ENCODE data around the gene SYNE2. TPM values are rescaled to one million over a fixed set of nuclear protein-coding genes. Genes with fewer than 3 reads are reported as not detected.

Gene SYNE2
- total and polyA plus RNA-seq, 10 of the 15 experiments (the other 5 are each of a cell fraction or from before 2014, with no cell fraction given) = 2.1 to 52.7 (median 38.1) TPM

DNA sequence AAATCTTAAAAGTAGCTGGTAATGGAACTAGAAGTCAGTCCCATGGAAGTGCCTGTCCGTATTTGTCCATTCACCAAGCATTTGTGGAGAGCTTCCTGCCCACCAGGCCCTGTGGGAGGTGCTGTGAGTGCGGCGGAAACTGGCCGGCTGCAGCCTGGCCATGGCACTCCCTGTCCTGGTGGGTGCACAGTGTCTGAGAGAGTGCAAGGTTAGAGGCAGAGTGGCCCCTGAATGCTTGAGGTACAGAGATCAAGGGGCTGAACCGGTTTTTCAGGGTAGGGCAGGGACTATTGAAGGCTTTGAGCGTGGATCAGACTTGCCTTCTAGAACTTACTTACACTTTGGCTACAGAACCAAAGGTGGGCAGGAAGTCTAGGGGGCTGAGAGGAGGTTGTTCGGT is 348.5 kb downstream of the SYNE2 start:
- Histone ChIP-seq H3K27me3 (replicated peaks in 1 of 2; ENCODE audit: control insufficient read depth in 2 of 2, insufficient read depth in 2 of 2, low read length in 1 of 2) (no peaks in the 10 kb centered on the region), H3K9me3 (replicated peaks; ENCODE audit: control insufficient read depth, insufficient read depth, low read length) (no peaks in the 10 kb centered on the region), H4K20me1 (ENCODE audit: control insufficient read depth, insufficient read depth) (no peaks in the 10 kb centered on the region), H3K36me3 (ENCODE audit: control insufficient read depth in 2 of 2, insufficient read depth in 2 of 2, low read length in 1 of 2) (peaks cover 3 to 4% of the 10 kb centered on the region in 2 experiments; a peak in 3 of 4 replicates), H3K27ac (ENCODE audit: control insufficient read depth, insufficient read depth) (no peak overlapping the region), H2AFZ (ENCODE audit: control insufficient read depth, low read depth, low read length) (no peak overlapping the region), H3K4me2 (ENCODE audit: control insufficient read depth, insufficient read depth) (no peak overlapping the region), H3K79me2 (ENCODE audit: control insufficient read depth, insufficient read depth, low read length) (no peaks in the 10 kb centered on the region; the same call in none of the 2 replicates), H3K4me1 (ENCODE audit: control insufficient read depth, insufficient read depth, low read length) (peaks cover 10% of the 10 kb centered on the region), H3K4me3 (no peak overlapping the region), H3K9ac (ENCODE audit: control insufficient read depth, insufficient read depth, low read length) (no peak overlapping the region)
- WGBS (ENCODE audit: insufficient coverage, insufficient replicate concordance, low lambda C conversion rate, missing lambda C conversion rate) = 93% methylated on average over 7 of the region's 7 CpGs
- no TSS peak for BruUV-seq (replicated peaks)
- in situ Hi-C loops (cut with MboI) (no loop called here), intact Hi-C loops (cut with micrococcal nuclease; ENCODE audit: unreplicated experiment) (no loop called here)
- FAIRE-seq (no peak), DNase-seq (ENCODE audit: low read depth, low spot score) (no peak), ATAC-seq (no peak)
- SMC1A ChIA-PET (ENCODE audit: uncharacterized antibody, unreplicated experiment) = interaction anchor here (1.0 to 1.4 kb wide), 2 partner anchors 9 to 335 kb away, joined by 3 to 5 read pairs; no protein-coding TSS in a partner anchor
- RAD21 ChIA-PET (ENCODE audit: unreplicated experiment) = no interaction called here
- POLR2A ChIA-PET = interaction anchor here (1.4 kb wide), 1 partner anchor 25 kb away, joined by 3 read pairs; no protein-coding TSS in a partner anchor
- no peak for TF ChIP-seq NFYB (IDR thresholded peaks at IDR 0.05; ENCODE audit: insufficient read depth, low read depth, low read length)
- TF ChIP-seq NFYA (IDR thresholded peaks at IDR 0.05; ENCODE audit: borderline replicate concordance, low read depth, low read length) = no peak
- TF ChIP-seq RFX5 (IDR thresholded peaks at IDR 0.05; ENCODE audit: low read depth, low read length) = no peak
- TF ChIP-seq, protein P1, sequence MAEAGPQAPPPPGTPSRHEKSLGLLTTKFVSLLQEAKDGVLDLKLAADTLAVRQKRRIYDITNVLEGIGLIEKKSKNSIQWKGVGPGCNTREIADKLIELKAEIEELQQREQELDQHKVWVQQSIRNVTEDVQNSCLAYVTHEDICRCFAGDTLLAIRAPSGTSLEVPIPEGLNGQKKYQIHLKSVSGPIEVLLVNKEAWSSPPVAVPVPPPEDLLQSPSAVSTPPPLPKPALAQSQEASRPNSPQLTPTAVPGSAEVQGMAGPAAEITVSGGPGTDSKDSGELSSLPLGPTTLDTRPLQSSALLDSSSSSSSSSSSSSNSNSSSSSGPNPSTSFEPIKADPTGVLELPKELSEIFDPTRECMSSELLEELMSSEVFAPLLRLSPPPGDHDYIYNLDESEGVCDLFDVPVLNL (IDR thresholded peaks at IDR 0.05; ENCODE audit: low read depth, low read length) = no peak
- TF ChIP-seq CHD2 (IDR thresholded peaks at IDR 0.05; ENCODE audit: borderline replicate concordance, low read depth, low read length) = no peak
- no peak for TF ChIP-seq CBX3 (IDR thresholded peaks at IDR 0.05; ENCODE audit: borderline replicate concordance, low read depth)
- no peak for TF ChIP-seq KLF5 (IDR thresholded peaks at IDR 0.05; ENCODE audit: partially characterized antibody)
- no peak for TF ChIP-seq CBX5 (IDR thresholded peaks at IDR 0.05; ENCODE audit: low read depth)
- TF ChIP-seq, protein P2, sequence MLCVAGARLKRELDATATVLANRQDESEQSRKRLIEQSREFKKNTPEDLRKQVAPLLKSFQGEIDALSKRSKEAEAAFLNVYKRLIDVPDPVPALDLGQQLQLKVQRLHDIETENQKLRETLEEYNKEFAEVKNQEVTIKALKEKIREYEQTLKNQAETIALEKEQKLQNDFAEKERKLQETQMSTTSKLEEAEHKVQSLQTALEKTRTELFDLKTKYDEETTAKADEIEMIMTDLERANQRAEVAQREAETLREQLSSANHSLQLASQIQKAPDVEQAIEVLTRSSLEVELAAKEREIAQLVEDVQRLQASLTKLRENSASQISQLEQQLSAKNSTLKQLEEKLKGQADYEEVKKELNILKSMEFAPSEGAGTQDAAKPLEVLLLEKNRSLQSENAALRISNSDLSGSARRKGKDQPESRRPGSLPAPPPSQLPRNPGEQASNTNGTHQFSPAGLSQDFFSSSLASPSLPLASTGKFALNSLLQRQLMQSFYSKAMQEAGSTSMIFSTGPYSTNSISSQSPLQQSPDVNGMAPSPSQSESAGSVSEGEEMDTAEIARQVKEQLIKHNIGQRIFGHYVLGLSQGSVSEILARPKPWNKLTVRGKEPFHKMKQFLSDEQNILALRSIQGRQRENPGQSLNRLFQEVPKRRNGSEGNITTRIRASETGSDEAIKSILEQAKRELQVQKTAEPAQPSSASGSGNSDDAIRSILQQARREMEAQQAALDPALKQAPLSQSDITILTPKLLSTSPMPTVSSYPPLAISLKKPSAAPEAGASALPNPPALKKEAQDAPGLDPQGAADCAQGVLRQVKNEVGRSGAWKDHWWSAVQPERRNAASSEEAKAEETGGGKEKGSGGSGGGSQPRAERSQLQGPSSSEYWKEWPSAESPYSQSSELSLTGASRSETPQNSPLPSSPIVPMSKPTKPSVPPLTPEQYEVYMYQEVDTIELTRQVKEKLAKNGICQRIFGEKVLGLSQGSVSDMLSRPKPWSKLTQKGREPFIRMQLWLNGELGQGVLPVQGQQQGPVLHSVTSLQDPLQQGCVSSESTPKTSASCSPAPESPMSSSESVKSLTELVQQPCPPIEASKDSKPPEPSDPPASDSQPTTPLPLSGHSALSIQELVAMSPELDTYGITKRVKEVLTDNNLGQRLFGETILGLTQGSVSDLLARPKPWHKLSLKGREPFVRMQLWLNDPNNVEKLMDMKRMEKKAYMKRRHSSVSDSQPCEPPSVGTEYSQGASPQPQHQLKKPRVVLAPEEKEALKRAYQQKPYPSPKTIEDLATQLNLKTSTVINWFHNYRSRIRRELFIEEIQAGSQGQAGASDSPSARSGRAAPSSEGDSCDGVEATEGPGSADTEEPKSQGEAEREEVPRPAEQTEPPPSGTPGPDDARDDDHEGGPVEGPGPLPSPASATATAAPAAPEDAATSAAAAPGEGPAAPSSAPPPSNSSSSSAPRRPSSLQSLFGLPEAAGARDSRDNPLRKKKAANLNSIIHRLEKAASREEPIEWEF (IDR thresholded peaks at IDR 0.05; ENCODE audit: insufficient replicate concordance, low read depth, low read length) = no peak
- TF ChIP-seq, protein P3, sequence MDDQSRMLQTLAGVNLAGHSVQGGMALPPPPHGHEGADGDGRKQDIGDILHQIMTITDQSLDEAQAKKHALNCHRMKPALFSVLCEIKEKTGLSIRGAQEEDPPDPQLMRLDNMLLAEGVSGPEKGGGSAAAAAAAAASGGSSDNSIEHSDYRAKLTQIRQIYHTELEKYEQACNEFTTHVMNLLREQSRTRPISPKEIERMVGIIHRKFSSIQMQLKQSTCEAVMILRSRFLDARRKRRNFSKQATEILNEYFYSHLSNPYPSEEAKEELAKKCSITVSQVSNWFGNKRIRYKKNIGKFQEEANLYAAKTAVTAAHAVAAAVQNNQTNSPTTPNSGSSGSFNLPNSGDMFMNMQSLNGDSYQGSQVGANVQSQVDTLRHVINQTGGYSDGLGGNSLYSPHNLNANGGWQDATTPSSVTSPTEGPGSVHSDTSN (IDR thresholded peaks at IDR 0.05; ENCODE audit: insufficient replicate concordance, low read depth, low read length) = no peak
- TF ChIP-seq LARP7 (IDR thresholded peaks at IDR 0.05) = no peak
- no peak for TF ChIP-seq PML (IDR thresholded peaks at IDR 0.05; ENCODE audit: low read length)
- TF ChIP-seq NRF1 (conservative IDR thresholded peaks at IDR 0.05; ENCODE audit: low read depth, low read length) = no peak
- CTCF ChIA-PET = interaction anchor here (1.2 to 2.2 kb wide), 2 partner anchors 35 to 94 kb away, joined by 3 to 6 read pairs; partner anchors contain the start of gene ESR2
